Measurements from ENCODE around the gene TAP2.

Gene TAP2

DNA sequence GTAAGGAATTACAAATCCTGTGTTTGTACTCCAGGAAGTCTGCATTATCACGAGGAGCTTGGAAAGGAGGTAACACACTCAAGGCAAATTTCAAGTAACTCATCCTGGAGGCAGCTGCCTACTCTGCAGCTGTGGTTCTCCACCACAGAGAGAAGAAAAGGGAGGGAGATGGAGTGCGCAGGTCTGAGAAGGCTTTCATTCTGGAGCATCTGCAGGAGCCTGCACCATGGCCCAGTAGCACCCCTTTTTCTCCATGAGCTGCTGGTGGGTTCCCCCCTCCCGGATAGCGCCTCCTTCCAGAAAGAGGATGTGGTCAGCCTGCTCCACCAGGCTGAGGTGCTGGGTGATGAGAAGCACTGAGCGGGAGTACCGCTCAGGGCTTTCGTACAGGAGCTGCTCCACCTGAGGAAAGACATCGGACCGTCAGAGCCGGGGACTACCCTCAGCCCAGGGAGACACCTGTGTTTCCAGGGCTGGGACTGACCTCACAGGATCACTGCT lies 6.9 kb upstream of the TAP2 start:
- ATAC-seq = no peak
- TF ChIP-seq TCF4 (CRISPR knock-in tag; IDR thresholded peaks at IDR 0.05; ENCODE audit: borderline replicate concordance) (no peak), SNAI2 (CRISPR knock-in tag; IDR thresholded peaks at IDR 0.05) (no peak), ZFP30 (CRISPR knock-in tag; IDR thresholded peaks at IDR 0.05) (no peak)

DNA sequence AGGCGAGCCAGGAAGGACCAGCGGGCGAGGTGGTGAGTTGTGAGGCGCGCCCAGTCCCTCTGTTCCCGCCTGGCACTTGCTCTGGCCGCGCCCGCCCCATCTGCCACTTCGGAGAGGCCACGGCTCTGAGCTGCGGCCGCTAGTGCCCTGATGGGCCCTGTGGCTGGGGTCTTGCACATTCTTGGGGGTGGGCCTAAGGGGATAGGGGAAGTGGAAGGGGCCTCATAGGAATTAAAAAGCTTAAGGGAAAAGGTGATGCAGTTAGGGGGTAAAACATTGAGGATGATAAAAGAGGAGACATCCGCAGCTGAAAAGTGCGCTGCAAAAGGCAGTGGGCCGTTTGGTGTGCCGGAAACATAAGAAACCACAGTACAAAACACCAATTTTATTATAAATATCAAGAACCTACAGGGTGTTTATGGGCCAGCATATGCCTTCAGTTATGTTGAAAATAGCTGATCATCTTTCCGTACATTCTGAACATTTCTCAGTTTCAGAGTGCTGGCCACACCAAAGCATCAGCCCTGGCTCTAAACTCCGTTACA lies 6.4 kb upstream of the TAP2 start:
- TF ChIP-seq PPARA (CRISPR knock-in tag; IDR thresholded peaks at IDR 0.05; ENCODE audit: borderline replicate concordance) (no peak), TOX (CRISPR knock-in tag; IDR thresholded peaks at IDR 0.05; ENCODE audit: borderline replicate concordance) (no peak), RARB (CRISPR knock-in tag; IDR thresholded peaks at IDR 0.05) (no peak), ZNF8 (CRISPR knock-in tag; IDR thresholded peaks at IDR 0.05) (no peak), ESRRG (CRISPR knock-in tag; IDR thresholded peaks at IDR 0.05) (no peak)
- TF ChIP-seq, protein P1, sequence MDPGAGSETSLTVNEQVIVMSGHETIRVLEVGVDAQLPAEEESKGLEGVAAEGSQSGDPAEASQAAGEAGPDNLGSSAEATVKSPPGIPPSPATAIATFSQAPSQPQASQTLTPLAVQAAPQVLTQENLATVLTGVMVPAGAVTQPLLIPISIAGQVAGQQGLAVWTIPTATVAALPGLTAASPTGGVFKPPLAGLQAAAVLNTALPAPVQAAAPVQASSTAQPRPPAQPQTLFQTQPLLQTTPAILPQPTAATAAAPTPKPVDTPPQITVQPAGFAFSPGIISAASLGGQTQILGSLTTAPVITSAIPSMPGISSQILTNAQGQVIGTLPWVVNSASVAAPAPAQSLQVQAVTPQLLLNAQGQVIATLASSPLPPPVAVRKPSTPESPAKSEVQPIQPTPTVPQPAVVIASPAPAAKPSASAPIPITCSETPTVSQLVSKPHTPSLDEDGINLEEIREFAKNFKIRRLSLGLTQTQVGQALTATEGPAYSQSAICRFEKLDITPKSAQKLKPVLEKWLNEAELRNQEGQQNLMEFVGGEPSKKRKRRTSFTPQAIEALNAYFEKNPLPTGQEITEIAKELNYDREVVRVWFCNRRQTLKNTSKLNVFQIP (CRISPR knock-in tag; IDR thresholded peaks at IDR 0.05; ENCODE audit: borderline replicate concordance, low read depth) = no peak
- no peak for ATAC-seq

DNA sequence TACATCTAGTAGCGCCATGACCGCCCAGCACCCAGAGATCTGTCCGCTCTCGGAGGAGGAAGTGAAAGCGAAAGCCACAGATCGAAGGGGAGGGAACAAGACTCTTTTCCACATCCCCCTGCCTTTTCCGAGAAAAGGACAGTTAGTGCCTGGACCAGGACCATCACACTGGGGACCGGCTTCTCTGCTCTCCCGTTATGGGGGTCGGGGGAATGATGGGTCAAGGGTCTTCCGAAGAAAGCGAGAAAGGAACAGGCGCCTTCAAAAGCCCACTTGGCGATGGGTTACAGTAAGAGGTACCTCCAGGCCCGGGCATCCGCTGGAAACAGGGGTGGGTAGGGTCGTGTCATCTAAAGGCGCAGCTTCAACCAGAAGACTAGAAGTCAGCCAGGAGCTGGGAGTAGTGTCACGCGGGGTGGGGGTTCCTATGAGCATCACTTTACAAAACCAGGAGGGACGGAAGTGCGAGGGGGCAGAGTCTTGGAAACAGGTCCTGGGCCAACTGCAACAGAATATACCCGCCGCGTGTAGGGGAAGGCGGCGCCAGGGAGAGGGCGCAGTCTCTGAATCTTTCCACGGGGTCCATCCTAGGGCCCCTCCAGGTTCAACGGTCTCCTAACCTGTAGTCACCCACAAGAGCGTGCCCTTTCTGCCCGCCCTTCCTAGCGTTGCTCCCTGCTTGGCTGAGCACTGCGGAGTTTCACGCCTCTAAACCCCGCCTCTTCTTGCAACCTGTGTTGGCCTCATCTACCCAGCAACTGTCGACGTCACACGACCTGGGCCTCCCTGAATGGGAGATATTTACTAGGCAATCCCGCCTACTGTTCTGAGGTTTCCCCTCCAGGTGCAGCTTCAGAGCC lies 5.7 kb upstream of the TAP2 start, which contains the start of gene PSMB8:
PSMB8 (minus strand) TSS at position 69 of the 860 bp plus-strand sequence; CDS start at position 18, 51 bp downstream.
- TF ChIP-seq ISL1 (CRISPR knock-in tag; IDR thresholded peaks at IDR 0.05) (no peak), ZNF70 (CRISPR knock-in tag; IDR thresholded peaks at IDR 0.05) (no peak), TOX (CRISPR knock-in tag; IDR thresholded peaks at IDR 0.05; ENCODE audit: borderline replicate concordance) (no peak), SNAI2 (CRISPR knock-in tag; IDR thresholded peaks at IDR 0.05) (no peak), ZNF565 (CRISPR knock-in tag; conservative IDR thresholded peaks at IDR 0.05; ENCODE audit: low read depth) (no peak), ZFP30 (CRISPR knock-in tag; IDR thresholded peaks at IDR 0.05) (no peak), ARNTL (CRISPR knock-in tag; IDR thresholded peaks at IDR 0.05; ENCODE audit: borderline replicate concordance, low read depth) (no peak), CSDC2 (CRISPR knock-in tag; IDR thresholded peaks at IDR 0.05) (no peak), ZC3H10 (CRISPR knock-in tag; IDR thresholded peaks at IDR 0.05) (no peak), ZNF8 (CRISPR knock-in tag; IDR thresholded peaks at IDR 0.05) (no peak), PPARA (CRISPR knock-in tag; IDR thresholded peaks at IDR 0.05; ENCODE audit: borderline replicate concordance) (no peak), ZFP3 (CRISPR knock-in tag; IDR thresholded peaks at IDR 0.05) (no peak), TCF4 (CRISPR knock-in tag; IDR thresholded peaks at IDR 0.05; ENCODE audit: borderline replicate concordance) (no peak), OSR1 (CRISPR knock-in tag; IDR thresholded peaks at IDR 0.05) (no peak), ESRRG (CRISPR knock-in tag; IDR thresholded peaks at IDR 0.05) (no peak)
- TF ChIP-seq, protein P1 (CRISPR knock-in tag; IDR thresholded peaks at IDR 0.05; ENCODE audit: borderline replicate concordance, low read depth) = no peak
- TF ChIP-seq, protein P2, sequence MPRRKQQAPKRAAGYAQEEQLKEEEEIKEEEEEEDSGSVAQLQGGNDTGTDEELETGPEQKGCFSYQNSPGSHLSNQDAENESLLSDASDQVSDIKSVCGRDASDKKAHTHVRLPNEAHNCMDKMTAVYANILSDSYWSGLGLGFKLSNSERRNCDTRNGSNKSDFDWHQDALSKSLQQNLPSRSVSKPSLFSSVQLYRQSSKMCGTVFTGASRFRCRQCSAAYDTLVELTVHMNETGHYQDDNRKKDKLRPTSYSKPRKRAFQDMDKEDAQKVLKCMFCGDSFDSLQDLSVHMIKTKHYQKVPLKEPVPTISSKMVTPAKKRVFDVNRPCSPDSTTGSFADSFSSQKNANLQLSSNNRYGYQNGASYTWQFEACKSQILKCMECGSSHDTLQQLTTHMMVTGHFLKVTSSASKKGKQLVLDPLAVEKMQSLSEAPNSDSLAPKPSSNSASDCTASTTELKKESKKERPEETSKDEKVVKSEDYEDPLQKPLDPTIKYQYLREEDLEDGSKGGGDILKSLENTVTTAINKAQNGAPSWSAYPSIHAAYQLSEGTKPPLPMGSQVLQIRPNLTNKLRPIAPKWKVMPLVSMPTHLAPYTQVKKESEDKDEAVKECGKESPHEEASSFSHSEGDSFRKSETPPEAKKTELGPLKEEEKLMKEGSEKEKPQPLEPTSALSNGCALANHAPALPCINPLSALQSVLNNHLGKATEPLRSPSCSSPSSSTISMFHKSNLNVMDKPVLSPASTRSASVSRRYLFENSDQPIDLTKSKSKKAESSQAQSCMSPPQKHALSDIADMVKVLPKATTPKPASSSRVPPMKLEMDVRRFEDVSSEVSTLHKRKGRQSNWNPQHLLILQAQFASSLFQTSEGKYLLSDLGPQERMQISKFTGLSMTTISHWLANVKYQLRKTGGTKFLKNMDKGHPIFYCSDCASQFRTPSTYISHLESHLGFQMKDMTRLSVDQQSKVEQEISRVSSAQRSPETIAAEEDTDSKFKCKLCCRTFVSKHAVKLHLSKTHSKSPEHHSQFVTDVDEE (CRISPR knock-in tag; IDR thresholded peaks at IDR 0.05) = no peak
- TF ChIP-seq, protein P3, sequence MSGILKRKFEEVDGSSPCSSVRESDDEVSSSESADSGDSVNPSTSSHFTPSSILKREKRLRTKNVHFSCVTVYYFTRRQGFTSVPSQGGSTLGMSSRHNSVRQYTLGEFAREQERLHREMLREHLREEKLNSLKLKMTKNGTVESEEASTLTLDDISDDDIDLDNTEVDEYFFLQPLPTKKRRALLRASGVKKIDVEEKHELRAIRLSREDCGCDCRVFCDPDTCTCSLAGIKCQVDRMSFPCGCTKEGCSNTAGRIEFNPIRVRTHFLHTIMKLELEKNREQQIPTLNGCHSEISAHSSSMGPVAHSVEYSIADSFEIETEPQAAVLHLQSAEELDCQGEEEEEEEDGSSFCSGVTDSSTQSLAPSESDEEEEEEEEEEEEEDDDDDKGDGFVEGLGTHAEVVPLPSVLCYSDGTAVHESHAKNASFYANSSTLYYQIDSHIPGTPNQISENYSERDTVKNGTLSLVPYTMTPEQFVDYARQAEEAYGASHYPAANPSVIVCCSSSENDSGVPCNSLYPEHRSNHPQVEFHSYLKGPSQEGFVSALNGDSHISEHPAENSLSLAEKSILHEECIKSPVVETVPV (CRISPR knock-in tag; IDR thresholded peaks at IDR 0.05) = no peak
- TF ChIP-seq, protein P4, sequence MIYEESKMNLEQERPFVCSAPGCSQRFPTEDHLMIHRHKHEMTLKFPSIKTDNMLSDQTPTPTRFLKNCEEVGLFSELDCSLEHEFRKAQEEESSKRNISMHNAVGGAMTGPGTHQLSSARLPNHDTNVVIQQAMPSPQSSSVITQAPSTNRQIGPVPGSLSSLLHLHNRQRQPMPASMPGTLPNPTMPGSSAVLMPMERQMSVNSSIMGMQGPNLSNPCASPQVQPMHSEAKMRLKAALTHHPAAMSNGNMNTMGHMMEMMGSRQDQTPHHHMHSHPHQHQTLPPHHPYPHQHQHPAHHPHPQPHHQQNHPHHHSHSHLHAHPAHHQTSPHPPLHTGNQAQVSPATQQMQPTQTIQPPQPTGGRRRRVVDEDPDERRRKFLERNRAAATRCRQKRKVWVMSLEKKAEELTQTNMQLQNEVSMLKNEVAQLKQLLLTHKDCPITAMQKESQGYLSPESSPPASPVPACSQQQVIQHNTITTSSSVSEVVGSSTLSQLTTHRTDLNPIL (CRISPR knock-in tag; IDR thresholded peaks at IDR 0.05; ENCODE audit: low read depth) = no peak

More for the DNA sequence above, 5.7 kb upstream of the TAP2 start, which contains the start of gene PSMB8:
- ATAC-seq = peak; percentile 97
